ENCODE data around the gene CLSTN3.

DNA sequence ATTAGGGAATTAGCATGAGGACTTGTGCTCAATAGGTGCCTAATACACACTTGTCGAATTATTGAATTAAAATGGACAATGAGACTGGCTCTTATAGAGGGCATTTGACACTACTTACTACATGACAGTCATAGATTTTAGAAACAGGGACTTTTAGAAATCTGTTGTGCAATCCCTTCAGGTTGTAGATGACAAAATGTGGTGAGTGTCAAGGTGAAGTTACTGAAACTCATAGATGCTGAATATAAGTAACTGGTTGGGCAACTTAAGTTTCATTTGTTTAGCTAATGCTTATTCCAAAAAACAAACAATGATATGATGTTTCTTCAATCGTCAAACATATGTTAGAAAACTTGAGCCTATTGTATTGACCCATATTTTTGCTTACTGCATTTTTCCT is 46.4 kb downstream of the CLSTN3 start:
- TF ChIP-seq POLR2A (IDR thresholded peaks at IDR 0.05; ENCODE audit: low read depth, low read length), result no peak
- TF ChIP-seq POLR2AphosphoS5 (IDR thresholded peaks at IDR 0.05; ENCODE audit: low read depth, low read length), result no peak
